Iris pigment epithelial cell (primary cell): ENCODE results near the gene IGF2BP3.
A peak's percentile ranks its signal among the peaks of the same experiment; 100 is the strongest.

Experiments
- DNase-seq: peaks from one replicate; pipeline ENCODE4 v3.0.0-alpha.2; 2011; ENCODE audit warnings: low read depth

Gene IGF2BP3

DNA sequence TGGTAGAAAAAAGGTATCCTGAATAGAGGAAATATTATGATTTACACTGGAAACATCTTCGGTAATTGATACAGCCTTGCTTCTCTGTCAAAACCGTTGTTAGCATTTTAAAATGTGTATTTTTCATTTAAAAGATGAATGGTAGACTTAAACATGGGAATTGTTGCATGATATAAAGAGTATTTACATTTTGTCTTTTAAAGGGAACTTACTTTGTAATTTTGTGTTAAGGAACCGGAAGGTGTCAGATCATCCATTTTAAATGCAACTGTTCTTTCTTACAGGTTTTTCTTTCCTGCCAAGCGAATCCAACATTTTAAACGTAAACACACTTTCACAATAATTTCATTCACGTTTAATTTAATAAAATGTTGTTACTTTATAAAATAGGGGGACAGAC lies 1.8 kb upstream of the IGF2BP3 start:
- no peak for DNase-seq

GRCh38 chr7:23471106-23471859 lies 992 bp upstream of the IGF2BP3 start:
- DNase-seq = peak; percentile 63

DNA sequence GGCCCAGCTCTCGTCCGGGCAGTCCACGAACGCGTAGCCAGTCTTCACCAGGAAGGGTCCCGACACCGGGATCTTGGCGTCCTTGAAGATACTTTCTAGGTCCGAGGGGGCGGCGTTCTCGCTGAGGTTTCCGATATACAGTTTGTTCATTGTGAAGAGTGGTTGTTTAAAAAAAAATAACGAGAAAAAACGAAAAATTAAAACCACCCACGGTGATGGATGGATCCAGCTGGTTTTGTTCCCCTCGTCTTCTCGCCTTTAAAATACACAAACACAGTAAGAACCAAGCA lies 385 bp downstream of the IGF2BP3 start:
- DNase-seq = peak; percentile 35

- peak; percentile 31 for DNase-seq
These were observed 936 bp downstream of the IGF2BP3 start for GRCh38 chr7:23469150-23469960.

- peak; percentile 25 for DNase-seq
These were observed 1.7 kb downstream of the IGF2BP3 start for GRCh38 chr7:23468526-23469149.

GRCh38 chr7:23467806-23468525 lies 2.3 kb downstream of the IGF2BP3 start:
- peak; percentile 86 for DNase-seq

DNA sequence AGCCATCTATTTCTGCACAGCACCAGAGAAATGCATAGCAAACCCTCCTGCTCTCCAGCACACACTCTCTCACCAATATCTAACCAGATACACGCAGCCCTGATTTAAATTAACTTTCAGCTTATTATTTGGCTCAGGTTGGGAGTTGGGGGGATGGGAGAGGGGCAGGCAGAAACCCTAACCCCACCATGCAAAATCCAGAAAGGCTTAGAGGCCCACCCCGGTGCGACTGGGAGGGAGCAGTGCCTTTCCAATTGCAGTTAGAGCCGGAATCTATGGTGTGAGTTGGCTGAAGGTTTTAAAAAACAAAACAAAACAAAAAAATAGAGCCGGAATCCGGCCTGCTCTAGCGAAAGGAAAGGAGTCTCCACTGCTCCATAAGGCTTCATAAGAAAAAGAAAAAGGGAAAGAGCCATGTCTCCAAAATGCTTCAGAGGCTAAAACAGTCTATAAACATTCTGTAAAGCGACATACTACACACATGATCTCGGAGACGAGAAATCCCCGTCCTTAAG lies 2.9 kb downstream of the IGF2BP3 start:
- peak; percentile 24 for DNase-seq

GRCh38 chr7:23462846-23463245 lies 7.4 kb downstream of the IGF2BP3 start:
- DNase-seq = peak; percentile 65

DNA sequence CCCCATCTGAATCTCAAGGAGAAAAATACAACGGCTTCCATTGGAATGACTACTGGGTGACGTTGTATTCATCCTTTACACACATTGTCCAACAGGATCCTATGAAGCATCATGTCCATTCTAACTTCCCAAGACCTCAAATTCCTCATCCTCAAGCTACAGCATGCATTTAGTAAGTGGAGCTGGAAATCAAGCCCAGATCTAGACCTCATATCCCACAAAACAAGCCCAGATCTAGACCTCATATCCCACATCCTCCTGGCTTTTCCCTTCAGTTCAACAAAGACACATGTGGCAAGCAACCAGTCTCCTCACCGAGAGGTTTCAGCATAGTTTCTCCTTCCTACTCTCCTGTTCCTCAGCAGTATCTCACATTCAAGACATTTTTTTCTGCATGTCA lies 12.2 kb downstream of the IGF2BP3 start:
- DNase-seq = no peak

GRCh38 chr7:23456093-23456492 lies 14.2 kb downstream of the IGF2BP3 start:
- DNase-seq = no peak

DNA sequence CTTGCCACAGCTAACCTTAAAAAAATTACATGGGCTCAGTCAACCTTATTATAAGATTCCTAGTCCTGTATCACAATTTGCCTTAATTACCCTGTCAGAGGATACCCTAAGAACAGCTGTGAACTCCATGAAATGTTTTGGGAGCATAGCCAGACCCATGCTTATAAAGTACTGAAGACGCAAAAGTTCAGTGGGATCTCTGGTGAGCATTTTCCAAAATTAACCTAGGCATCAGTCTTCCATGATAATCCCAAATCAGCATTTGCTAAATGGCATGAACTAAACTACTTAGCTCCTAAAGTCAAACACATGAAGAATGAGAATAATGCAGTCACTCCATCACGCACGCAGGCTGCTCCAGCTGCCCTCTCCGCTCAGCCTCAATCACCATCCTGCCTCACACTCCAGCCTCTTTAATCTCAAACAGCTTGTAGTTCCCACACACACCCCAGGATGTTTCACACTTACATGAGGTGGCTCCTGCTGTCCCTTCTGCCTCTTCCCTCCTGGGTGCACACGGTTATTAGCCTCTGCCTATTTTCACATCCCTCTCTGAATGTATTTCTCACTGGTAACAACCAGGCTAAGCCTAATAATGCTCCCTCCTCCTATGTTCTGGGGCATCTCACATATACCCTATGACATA lies 15.3 kb downstream of the IGF2BP3 start:
- DNase-seq = no peak

DNA sequence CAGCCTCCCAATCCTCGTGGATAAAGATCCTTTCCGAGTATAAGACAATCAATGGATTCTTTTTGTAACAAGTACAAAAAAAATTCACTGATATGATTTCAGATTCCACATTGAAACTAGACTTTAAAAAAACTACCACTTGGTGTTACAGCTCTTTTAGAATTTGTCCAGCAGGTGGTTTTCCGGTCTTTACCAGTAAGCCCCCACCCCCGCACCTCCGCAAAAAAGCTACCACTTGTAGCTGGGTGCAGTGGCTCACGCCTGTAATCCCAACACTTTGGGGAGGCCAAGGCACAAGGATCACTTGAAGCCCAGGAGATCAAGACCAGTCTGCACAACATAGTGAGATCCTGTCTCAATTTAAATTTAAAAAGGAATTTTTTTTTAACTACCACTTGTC lies 19.8 kb downstream of the IGF2BP3 start:
- DNase-seq = no peak

- DNase-seq = peak; percentile 31
These were observed 20.4 kb downstream of the IGF2BP3 start for GRCh38 chr7:23449941-23450340.

GRCh38 chr7:23445326-23445725 lies 25.0 kb downstream of the IGF2BP3 start:
- DNase-seq = no peak

GRCh38 chr7:23443974-23444373 lies 26.3 kb downstream of the IGF2BP3 start:
- no peak for DNase-seq

DNA sequence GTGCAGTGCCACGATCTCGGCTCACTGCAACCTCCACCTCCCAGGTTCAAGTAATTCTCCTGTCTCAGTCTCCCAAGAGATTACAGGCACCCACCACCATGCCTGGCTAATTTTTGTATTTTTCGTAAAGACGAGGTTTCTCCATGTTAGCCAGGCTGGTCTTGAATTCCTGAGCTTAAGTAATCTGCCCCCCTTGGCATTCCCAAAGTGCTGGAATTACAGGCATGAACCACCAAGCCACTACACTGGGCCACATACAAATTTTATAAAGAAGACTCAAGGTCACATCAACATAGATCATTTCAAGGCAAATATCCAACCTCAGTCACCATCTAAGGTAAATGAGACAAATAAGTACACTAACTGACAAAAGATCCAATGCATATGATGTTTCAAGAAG lies 32.1 kb downstream of the IGF2BP3 start:
- no peak for DNase-seq

DNA sequence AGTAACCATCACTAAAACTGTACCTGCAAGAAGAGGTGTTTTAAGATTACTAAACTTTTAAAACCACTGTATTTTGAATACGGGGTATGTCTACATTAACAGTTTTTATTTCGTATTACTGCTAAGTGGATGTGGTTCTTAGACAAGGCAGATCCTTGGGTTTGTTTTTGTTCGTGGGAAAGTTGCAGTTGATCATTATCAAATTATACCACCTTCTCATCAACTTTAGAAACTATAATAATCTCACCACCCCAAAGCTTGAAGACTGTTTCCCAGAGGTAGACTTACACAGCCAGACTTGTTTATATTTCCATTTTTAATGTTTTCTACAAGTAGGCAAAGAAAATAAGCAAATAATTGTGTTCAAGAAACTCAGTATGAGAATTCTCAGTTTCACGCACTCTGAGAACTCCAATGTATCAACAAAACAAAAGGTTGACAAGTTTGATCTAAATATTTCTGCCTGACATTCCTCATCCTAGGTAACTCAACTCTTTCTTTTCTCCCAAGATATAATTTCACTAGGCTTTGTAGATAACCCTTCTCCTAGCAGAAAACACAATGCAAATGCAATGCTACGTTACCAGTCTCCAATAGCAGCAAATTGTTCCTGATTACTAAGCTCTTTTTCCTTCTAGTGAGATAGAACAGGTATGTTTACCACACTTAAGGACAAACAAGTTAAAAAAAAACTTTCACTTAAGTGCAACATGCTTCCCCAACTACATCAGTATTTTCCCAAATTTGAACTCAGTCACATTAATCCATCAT lies 36.0 kb downstream of the IGF2BP3 start:
- DNase-seq = no peak

DNA sequence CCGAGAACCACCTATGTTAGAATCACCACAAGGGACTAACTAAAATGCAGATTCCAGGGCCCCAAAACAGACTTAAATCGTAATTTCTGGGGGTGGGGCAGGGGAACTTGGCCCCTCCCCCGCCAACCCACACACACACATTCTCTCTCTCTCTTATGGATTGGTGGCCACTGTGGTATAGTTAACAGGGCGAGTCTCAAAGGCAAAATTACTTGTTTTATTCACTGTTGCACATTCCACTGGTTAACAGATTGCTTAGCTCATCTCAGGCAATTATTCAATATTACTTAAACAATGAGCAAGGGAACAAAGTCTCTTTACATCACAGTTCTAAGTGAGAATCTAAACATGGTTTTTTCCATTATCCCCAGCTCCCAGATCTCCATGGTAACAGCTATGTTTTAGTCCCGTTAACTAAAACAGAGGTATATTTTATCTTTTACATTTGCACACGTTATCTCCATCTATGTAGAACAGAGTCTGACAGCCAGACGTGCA lies 38.5 kb downstream of the IGF2BP3 start:
- no peak for DNase-seq

- peak; percentile 20 for DNase-seq
These were observed 39.4 kb downstream of the IGF2BP3 start for GRCh38 chr7:23430893-23431259.

- peak; percentile 31 for DNase-seq
These were observed 43.4 kb downstream of the IGF2BP3 start for GRCh38 chr7:23426876-23427275.

- no peak for DNase-seq
These were observed 47.4 kb downstream of the IGF2BP3 start for GRCh38 chr7:23422909-23423308.
